Thoracic aorta (tissue), 2 donors: ENCODE measurements around the gene FBXW11. TPM values are rescaled to one million over a fixed set of nuclear protein-coding genes. Genes with fewer than 3 reads are reported as not detected.
"Not testable (repeated sequence)": the region's sequence is repeated elsewhere in the genome, so short reads cannot be mapped to it uniquely, and the experiment has no call there.

ENCODE experiments used
- ATAC-seq: fragments of 150-250 bp; one replicate; pipeline ENCODE4 v1.8.0; 2017; ENCODE audit warnings: low read depth; ENCODE audit not compliant: insufficient number of reproducible peaks, low FRiP score
- DNase-seq: peaks from one replicate; pipeline ENCODE4 v3.0.0-alpha.2; 2020; ENCODE audit warnings: low spot score
- H3K27ac ChIP-seq, 2 donors: fragments of 200-600 bp; sonication (generic); 1 replicate in 1 of 2; 2 replicates in 1 of 2; pipeline ENCODE4 v1.5.1; 2016; ENCODE audit warnings: mild to moderate bottlenecking in 2 of 2, moderate library complexity in 2 of 2
- H3K27me3 ChIP-seq: fragments of 200-600 bp; sonication (generic); replicated peaks from 2 replicates; pipeline ENCODE4 v1.6.0; 2016; ENCODE audit warnings: mild to moderate bottlenecking; ENCODE audit not compliant: insufficient read depth
- H3K36me3 ChIP-seq: fragments of 200-600 bp; sonication (generic); one replicate; pipeline ENCODE4 v1.5.1; 2016
- H3K4me1 ChIP-seq, 2 donors: fragments of 200-600 bp; sonication (generic); 1 replicate in 1 of 2; 2 replicates in 1 of 2; pipeline versions ENCODE4 v1.5.1 to v1.6.0; 2016; ENCODE audit warnings: low read depth in 2 of 2, mild to moderate bottlenecking in 1 of 2; ENCODE audit not compliant: control insufficient read depth in 1 of 2
- H3K4me3 ChIP-seq: fragments of 200-600 bp; sonication (generic); 2 replicates; pipeline ENCODE4 v1.5.1; 2016; ENCODE audit warnings: mild to moderate bottlenecking
- H3K9me3 ChIP-seq: fragments of 200-600 bp; sonication (generic); 2 replicates; pipeline ENCODE4 v1.5.1; 2016
- CTCF ChIP-seq: fragments of 200-600 bp; sonication (generic); IDR thresholded peaks from one replicate; pipeline ENCODE4 v1.5.1; 2019; ENCODE audit warnings: antibody characterized with exemption
- total RNA-seq, 2 donors: library from RNA; depleted of rRNA; stranded (reverse); fragments of >200 nt; gene quantifications; one replicate each; pipeline versions ENCODE4 v1.1.0 to v1.2.3, GENCODE V29; 2016

FBXW11 gene
- total RNA-seq, 2 donors from 2014 or later: 77.8 to 91.2 TPM

GRCh38 chr5:171891595-171891994, 114.8 kb downstream of the FBXW11 start:
- ATAC-seq: no peak
- H3K27me3 ChIP-seq: no peaks in the 10 kb centered on the region
- no peaks in the 10 kb centered on the region for H3K9me3 ChIP-seq
- no peak for DNase-seq
- no peak for TF ChIP-seq CTCF
- H3K4me1 ChIP-seq: no peaks in the 10 kb centered on the region
- H3K36me3 ChIP-seq: peaks cover 6% of the 10 kb centered on the region
- no peak overlapping the region for H3K27ac ChIP-seq
- H3K4me3 ChIP-seq: no peak overlapping the region

- TF ChIP-seq CTCF: no peak
- H3K36me3 ChIP-seq: peaks cover 6% of the 10 kb centered on the region
- no peaks in the 10 kb centered on the region for H3K4me1 ChIP-seq
- ATAC-seq: no peak
- no peak for DNase-seq
- H3K27ac ChIP-seq: no peak overlapping the region
- H3K27me3 ChIP-seq: no peaks in the 10 kb centered on the region
- no peak overlapping the region for H3K4me3 ChIP-seq
- H3K9me3 ChIP-seq: no peaks in the 10 kb centered on the region
Observed at GRCh38 chr5:171891150-171891549, 115.3 kb downstream of the FBXW11 start.

- ATAC-seq (no peak), DNase-seq (no peak)
- H3K27ac ChIP-seq: no peak overlapping the region
- H3K4me3 ChIP-seq: no peak overlapping the region
- peaks cover 6% of the 10 kb centered on the region for H3K36me3 ChIP-seq
- TF ChIP-seq CTCF: no peak
- H3K9me3 ChIP-seq: no peaks in the 10 kb centered on the region
- H3K4me1 ChIP-seq: no peaks in the 10 kb centered on the region
- H3K27me3 ChIP-seq: no peaks in the 10 kb centered on the region
Observed at GRCh38 chr5:171888051-171888481, 118.4 kb downstream of the FBXW11 start.

- H3K27ac ChIP-seq, H3K4me1 ChIP-seq, H3K36me3 ChIP-seq, H3K27me3 ChIP-seq, DNase-seq, H3K9me3 ChIP-seq, ATAC-seq, H3K4me3 ChIP-seq: not testable (repeated sequence)
Observed at GRCh38 chr5:171886037-171886436, 120.4 kb downstream of the FBXW11 start.

- Histone ChIP-seq H3K4me1 (no peaks in the 10 kb centered on the region), H3K27me3 (no peaks in the 10 kb centered on the region), H3K36me3 (peaks cover 13% of the 10 kb centered on the region), H3K9me3 (no peaks in the 10 kb centered on the region), H3K4me3 (no peak overlapping the region), H3K27ac (no peak overlapping the region)
- ATAC-seq: no peak
- DNase-seq: no peak
- TF ChIP-seq CTCF: no peak
Observed at GRCh38 chr5:171882118-171882517, 124.3 kb downstream of the FBXW11 start.

GRCh38 chr5:171874234-171874633, 132.2 kb downstream of the FBXW11 start:
- no peak for ATAC-seq

More at GRCh38 chr5:171874234-171874633, 132.2 kb downstream of the FBXW11 start:
- Histone ChIP-seq H3K4me1 (no peaks in the 10 kb centered on the region), H3K27ac (no peak overlapping the region), H3K36me3 (peaks cover 35% of the 10 kb centered on the region), H3K4me3 (no peak overlapping the region), H3K27me3 (no peaks in the 10 kb centered on the region), H3K9me3 (no peaks in the 10 kb centered on the region)
- no peak for DNase-seq
- TF ChIP-seq CTCF: no peak
